ENCODE results near the gene DCDC2B. TPM values are rescaled to one million over a fixed set of nuclear protein-coding genes. Genes with fewer than 3 reads are reported as not detected.
A peak's percentile ranks its signal among the peaks of the same experiment; 100 is the strongest.

The DCDC2B gene
- total RNA-seq, 1 donor = not detected

GRCh38 chr1:32249831-32250525 is 41.1 kb downstream of the DCDC2B start:
- no peak for TF ChIP-seq CTCF (IDR thresholded peaks at IDR 0.05; ENCODE audit: extremely low read depth, low read depth, low read length)
- Histone ChIP-seq H3K79me2 (ENCODE audit: insufficient read depth, low read length) (no peaks in the 10 kb centered on the region), H3K4me2 (ENCODE audit: insufficient read depth, low read length) (no peak overlapping the region), H2AFZ (ENCODE audit: low read length) (no peak overlapping the region), H3K9me3 (ENCODE audit: low read depth, low read length) (no peaks in the 10 kb centered on the region), H3K4me1 (ENCODE audit: insufficient read depth, low read length) (peaks cover 18% of the 10 kb centered on the region), H4K20me1 (ENCODE audit: insufficient read depth, low read length) (no peaks in the 10 kb centered on the region), H3K27me3 (ENCODE audit: insufficient read depth, low read length) (peaks cover 4% of the 10 kb centered on the region), H3K4me3 (ENCODE audit: insufficient read depth, low read length) (no peak overlapping the region), H3K27ac (ENCODE audit: low read depth, low read length) (no peak overlapping the region), H3K36me3 (ENCODE audit: insufficient read depth, low read length) (no peaks in the 10 kb centered on the region)
- no peak for DNase-seq (ENCODE audit: insufficient read length, low spot score, missing footprints)

GRCh38 chr1:32250893-32251716 is 42.2 kb downstream of the DCDC2B start, which contains the start of gene LCK:
LCK (plus strand) TSS chr1:32251265; CDS start chr1:32274330, 23,065 bp downstream.
- H3K27ac ChIP-seq (ENCODE audit: low read depth, low read length) = no peak within 1 kb of the TSS
- no peak for TF ChIP-seq CTCF (IDR thresholded peaks at IDR 0.05; ENCODE audit: extremely low read depth, low read depth, low read length)
- no peak within 1 kb of the TSS for H2AFZ ChIP-seq (ENCODE audit: low read length)

GRCh38 chr1:32255072-32256071 is 46.5 kb downstream of the DCDC2B start:
- no peaks in the 10 kb centered on the region for H3K79me2 ChIP-seq (ENCODE audit: insufficient read depth, low read length)
- H3K36me3 ChIP-seq (ENCODE audit: insufficient read depth, low read length) = no peaks in the 10 kb centered on the region
- H3K9me3 ChIP-seq (ENCODE audit: low read depth, low read length) = no peaks in the 10 kb centered on the region
- no peaks in the 10 kb centered on the region for H4K20me1 ChIP-seq (ENCODE audit: insufficient read depth, low read length)
- no peak overlapping the region for H2AFZ ChIP-seq (ENCODE audit: low read length)
- no peak for DNase-seq (ENCODE audit: insufficient read length, low spot score, missing footprints)
- no peak overlapping the region for H3K4me2 ChIP-seq (ENCODE audit: insufficient read depth, low read length)
- no peak overlapping the region for H3K27ac ChIP-seq (ENCODE audit: low read depth, low read length)
- TF ChIP-seq CTCF (IDR thresholded peaks at IDR 0.05; ENCODE audit: extremely low read depth, low read depth, low read length) = no peak
- no peak overlapping the region for H3K4me3 ChIP-seq (ENCODE audit: insufficient read depth, low read length)
- no peaks in the 10 kb centered on the region for H3K4me1 ChIP-seq (ENCODE audit: insufficient read depth, low read length)
- H3K27me3 ChIP-seq (ENCODE audit: insufficient read depth, low read length) = peaks cover 8% of the 10 kb centered on the region

More at GRCh38 chr1:32250893-32251716, 42.2 kb downstream of the DCDC2B start, which contains the start of gene LCK:
- Histone ChIP-seq H3K4me1 (ENCODE audit: insufficient read depth, low read length) (peaks cover 18% of the 10 kb centered on the region), H3K79me2 (ENCODE audit: insufficient read depth, low read length) (no peaks in the 10 kb centered on the region), H3K4me2 (ENCODE audit: insufficient read depth, low read length) (no peak within 1 kb of the TSS), H4K20me1 (ENCODE audit: insufficient read depth, low read length) (no peaks in the 10 kb centered on the region), H3K27me3 (ENCODE audit: insufficient read depth, low read length) (peaks cover 4% of the 10 kb centered on the region), H3K4me3 (ENCODE audit: insufficient read depth, low read length) (no peak within 1 kb of the TSS), H3K9me3 (ENCODE audit: low read depth, low read length) (no peaks in the 10 kb centered on the region), H3K36me3 (ENCODE audit: insufficient read depth, low read length) (no peaks in the 10 kb centered on the region)
- DNase-seq (ENCODE audit: insufficient read length, low spot score, missing footprints) = peak; percentile 76
